ENCODE data around the gene DRGX.

The DRGX gene

DNA sequence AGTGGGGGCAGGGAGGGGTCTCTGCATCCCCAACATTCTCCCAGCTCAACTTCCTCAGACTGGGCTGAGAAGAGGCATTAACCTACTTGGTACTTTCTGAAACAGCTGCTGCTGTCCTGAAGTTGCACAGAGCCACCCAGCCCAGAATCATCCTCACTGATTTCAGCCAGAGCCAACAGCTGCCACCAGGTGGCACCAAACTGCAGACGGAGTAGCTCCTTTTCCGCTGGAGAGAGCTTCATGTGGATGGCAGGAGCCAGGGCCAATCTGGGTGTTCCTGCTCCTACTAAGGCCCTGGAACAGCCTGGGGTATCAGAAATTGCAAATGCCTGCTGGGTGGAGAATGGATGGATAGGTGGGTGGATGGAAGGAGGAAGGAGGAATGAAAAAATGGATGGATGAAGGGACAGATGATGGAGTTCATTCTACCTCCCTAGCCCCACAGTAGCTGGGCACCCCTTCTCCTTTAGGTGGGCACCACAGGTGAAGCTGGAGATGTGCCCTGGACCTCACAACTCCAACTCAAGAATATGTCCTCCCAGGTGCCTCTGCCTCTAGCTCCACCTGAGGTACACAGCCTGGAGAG lies 11.8 kb upstream of the DRGX start:
- peak; percentile 71 for DNase-seq

DNA sequence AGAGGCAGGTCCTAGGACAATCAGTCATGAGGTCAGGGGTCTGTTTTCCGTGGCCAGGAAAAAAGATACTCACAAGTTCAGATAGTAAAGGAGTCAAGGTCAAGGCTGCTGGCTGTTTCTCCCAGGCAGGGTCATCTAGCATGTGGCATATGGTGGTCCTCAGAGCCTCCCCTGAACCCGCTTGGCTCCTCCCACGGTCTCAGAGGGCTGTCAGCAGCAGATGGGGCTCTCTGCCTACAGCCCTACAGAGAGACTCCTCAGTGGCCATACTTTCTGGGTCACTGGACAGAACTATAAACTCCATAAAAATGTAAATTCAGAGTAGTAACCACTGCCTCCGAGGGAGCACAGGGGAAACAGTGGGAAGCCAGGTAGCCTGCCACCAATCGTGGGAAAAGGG lies 11.3 kb upstream of the DRGX start:
- no peak for DNase-seq

DNA sequence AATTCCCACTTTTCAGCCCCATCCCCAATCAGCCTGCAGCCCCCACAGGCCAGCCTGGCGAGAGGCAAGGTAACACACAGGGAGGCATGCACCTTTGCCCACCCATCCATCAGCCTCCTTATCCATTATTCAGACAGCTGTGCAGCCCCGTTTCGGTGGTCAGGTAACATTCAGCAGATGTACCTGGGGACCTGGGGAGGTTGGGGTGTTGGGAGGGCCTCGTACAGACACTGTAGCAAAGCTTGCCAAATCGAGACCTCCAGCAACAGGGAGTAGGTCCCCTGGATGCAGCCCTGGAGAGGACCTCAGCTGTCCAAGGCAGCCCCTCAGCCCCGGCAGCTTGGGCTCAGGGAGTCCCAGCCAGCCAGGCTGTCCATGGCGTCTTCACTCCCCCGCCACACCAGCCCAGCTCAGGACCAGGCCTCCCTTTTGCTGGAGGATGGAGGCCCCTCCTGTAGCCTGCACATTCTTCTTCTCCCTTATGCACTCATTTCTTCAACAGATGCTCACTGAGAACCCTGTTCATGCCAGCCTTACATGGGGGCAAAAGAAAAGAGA lies 8.5 kb upstream of the DRGX start:
- no peak for DNase-seq

DNA sequence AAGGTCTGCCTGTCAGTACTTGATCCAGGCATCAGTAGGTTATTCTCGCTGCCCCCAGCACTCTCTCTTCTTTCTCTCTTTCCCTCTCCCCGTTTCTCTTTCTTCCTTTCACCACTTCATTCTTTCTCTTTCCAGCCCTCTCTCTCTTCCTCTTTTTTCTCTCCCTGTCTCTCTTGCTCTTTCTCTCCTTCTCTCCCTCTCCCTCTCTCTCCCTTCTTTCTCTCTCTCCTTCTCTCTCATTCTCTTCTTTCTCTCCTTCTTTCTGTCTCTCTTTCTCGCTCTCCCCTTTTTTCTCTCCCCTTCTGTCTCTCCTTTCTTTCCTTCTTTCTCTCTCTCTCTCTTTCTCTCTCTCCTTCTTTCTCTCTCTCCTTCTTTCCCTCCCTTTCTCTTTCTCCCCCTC lies 7.5 kb upstream of the DRGX start:
- no peak for DNase-seq

DNA sequence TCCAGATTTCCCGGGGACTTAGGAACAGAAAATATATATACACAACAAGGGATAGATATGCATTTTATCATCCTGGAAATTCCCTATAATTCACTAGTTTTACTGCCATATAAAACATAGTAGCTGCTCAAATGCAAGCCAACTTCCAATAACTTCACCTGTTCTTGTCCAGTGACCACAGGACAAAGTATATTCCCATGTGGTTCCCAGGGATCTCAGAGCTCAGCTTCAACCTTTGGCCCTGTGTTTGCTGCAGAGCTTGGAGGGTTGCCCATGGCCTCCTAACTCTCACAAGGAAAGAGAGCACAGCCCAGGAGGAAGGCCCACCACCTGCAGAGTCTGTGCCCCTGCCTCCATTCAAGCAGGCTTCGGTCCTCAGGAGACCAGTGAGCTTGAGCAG lies 4.5 kb upstream of the DRGX start:
- no peak for DNase-seq

DNA sequence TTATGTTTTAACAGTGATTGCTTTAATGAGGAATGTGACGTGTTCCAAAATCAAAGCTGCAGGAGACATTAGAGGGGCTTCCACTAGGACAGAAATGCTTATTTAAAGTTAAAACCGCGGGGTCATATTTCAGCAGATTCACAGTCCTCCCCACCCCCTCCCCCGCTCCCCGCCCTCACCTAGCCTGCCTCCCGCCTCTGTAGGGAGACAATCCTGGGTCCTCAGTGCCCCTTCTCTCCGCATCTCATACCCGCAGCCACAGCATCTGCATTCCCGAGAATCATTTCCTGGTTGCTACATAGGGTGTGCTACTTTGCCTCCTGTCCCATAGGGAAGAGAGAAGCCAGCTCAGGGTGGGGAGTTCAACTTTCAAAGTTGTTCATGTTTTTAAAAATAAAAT lies 3.1 kb upstream of the DRGX start:
- no peak for DNase-seq

DNA sequence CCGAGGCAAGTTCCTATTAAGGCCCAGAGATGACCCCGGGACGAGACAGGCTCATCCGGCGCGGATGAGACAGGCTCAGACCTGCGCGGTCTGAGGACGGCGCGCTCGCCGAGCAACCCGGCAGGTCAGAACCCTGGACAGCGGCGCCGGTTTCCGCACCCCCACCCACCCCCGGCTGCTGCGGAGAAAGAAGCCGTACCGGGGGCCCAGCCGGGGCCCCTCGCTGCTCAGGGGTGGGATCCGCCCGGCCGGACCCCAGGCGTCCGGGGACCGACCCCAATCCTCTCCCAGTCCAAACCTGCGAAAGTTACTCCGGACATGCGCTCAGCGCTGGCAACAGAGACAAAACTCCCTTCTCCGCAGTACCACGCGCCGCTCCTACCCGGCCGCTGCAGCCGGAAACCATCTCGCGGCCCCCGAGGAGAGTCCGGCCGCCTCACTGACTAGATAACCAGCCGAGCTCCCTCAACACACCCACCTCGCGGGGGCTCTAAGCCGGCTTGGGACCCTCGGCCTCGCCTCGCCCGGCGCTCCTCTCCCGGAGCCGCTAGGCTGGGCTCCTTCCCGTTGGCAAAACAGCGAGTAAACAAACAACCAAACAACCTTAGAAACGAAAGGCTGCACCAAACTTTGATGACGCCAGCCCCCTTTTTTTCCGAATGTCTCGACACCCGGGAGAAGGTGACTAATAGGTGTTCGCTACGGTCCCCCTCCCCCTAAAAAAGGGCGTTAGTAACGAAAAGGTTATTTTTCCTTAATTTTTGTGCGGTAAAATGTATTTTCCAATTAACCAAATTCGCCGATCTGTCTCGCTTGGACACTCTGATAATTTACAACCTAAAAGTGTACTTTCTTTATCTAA lies 2.3 kb upstream of the DRGX start:
- peak; percentile 45 for DNase-seq

DNA sequence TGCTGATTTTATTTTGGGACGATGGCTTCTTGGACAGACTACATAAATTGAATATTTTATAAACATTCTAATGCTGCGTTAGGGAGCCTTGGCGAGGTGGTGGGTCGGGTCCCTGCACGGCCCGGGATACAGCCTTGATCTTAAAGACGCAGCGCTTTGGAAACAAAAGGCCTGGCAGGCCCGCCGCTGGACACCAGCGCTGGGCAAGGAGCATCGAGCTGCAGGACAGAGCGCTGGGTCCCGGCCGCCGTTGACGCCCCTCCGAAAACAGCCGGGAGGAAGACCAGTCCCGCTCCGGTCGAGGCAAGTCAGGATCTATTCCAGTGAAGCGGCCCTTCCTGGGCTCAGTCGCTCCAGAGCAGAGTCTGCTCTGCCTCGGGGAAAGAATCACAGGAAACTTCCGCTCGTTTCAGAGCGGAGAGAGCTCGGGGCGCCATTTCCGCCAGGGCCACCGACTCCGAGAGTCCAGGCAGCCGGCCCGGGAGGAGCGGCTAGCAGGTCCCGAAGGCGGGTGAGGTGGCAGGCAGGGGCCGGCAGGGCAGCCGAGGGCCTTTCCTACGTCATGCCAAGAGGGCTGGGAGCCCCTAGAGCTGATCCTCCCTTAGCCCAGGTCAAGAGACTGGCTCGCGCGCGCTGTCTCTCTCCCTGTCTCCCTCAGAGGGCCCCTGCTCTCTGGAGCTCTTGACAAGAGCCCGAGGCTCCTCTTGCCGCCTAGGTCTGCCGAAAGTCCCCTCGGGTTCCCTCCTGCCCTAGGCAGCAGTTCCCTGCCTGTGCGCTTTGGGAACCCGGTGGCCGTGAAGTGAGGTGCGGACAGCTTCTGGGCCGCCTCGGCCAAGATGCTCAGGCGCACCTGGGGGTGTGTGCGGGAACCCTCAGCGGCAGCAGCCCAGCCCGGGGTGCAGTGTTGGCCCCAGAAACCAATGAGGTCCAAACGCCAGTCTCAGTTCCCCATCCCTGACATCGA lies 1.4 kb upstream of the DRGX start:
- DNase-seq = no peak

DNA sequence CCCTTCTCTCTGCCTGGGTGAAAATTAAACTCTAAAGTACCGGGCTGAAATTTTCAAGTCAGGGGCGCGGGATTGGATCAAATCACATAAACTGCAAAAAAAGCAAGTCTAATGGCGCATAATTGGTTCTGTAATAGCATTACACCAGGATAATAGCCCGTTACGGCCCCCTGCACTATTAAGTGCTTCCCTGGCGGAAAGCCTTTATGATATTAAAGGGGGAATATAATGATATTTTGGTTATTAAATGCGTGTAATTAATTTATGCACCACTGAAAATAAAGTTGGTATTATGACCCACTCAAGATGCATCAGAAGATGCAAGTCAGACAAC lies 744 bp upstream of the DRGX start:
- no peak for DNase-seq

DNA sequence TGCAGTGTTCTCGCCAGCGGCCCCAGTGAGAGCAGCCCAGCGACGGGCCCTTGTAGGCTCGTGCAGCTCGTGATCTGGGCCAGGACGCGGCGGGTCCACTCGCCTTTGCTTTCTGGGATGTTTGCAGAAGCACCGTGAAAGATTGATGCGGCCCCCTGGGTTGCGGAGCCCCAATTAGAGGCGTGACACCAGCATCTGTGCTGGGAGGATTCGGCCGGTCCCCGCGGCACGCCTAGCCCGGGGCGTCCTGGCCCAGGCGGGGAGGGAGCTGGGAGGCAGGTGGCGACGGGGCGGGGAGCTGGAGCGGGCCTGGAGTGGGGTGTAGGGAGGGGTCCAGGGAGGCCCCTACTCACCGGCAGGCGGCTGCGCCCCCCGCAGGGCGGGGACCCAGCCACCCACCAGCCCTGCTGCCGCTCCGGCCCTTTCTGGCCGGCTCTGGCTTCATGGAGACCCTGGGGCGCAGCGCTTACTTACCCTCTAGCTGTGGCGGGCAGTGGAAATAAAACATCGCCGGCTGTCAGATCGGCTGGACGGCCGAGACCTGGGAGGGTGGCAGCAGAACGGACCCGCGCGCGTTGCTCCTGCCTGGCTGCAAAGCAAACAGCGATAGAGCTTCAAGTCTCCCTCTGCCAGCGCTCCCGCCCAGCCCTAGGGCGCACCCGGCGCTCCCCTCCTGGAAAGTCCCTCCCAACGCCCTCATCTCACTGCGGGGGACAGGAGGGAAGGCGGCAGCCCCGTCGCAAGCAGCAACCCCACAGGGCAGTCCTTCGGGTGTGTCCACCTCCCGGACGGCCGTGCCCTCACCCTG lies 752 bp downstream of the DRGX start:
- no peak for DNase-seq

DNA sequence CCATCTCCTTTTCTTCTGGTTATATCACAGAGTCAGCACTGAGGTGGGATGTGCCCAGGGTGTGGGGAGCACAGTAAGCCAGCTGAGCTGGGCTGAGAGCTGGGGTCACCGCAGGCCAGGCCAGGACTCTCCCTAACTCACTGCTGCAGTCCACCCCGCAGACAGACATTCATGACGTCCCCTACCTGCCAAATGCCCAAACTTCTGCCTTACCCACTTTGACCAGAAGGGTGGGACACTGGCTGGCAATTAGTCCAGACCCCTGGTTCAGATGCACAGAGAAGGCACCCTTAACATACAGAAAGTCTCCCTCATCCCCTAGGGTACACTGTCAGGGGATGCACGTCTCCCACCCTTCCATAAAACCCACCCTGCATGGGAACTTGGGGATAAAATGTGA lies 2.1 kb downstream of the DRGX start:
- no peak for DNase-seq

DNA sequence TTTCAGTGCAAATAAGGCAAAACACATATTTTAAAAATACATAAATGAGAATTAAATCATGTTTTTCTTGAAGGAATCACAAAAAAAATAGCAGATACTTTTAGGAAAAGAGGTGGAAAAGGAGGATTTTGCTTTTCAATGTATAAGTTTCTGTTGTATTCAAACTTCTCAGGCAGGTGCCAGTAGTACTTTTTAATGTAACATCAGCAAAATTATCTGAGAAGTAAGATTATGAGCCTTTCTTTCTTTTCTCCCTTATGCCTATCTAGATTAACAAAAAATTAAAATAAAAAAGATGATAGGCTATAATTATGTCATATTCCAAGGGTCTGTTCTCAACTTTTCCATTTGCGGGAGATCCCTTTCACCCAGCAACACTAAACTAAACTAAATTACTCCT lies 2.6 kb downstream of the DRGX start:
- no peak for DNase-seq

DNA sequence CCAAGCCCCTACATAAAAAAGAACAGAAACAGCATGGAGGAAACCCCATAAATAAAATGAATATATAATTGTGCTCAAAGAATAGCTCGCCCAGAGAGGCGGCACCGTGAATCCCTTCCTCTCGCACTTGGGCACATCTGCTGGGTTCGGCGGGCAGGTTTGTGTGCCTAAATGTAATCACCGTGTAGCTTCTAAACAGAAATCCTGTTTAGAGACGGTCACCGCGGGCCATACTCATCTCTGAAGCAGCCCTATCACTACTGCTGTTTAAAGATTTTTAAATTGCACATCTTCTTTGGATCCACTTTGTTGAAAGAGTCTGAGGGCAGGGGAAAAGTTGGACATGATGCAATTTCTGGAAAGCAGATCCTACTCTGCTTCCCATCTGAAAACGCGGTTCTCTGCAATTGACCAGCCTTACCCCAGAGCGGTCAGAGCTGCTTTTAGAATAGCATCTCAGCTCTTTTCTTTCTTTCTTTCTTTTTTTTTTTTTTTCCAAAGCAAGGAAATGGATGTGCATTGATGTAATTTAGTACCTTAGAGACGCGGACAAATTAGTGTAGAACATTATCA lies 6.4 kb downstream of the DRGX start:
- no peak for DNase-seq

DNA sequence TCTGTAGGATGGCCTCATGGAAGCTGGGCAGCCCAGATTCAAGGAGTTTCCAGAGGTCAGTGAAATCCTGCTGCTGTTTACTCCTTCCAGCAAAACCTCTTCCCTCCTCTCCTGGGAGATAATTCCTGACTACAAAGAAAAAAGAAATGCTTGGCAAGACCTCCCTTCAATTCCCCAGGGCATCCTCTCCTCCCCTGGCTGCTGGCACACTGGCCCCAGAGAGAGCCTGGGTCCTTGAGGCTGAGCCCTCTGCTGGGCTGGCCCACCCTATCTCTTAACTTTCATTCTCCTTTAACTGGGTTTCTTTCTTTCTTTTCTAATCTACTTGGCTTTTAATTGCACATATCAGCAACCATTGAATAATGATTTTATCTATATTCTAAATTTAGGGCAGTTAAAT lies 7.7 kb downstream of the DRGX start:
- DNase-seq = no peak

DNA sequence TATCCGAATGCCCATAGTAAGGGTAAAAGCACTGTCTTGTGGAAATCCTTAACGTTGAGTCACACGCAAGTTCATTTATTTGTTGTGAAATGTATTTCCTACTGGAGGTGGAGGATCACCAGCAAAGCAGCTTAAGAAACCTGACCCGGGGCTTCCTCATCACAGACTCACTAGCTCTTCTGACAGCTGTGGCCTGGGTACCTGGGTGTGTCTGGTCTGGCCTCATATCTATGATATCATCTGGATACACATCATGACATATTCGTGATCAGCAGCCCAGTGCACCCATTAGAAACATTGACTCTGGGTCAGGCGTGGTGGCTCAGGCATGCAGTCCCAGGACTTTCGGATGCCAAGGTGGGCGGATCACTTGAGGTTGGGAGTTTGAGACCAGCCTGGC lies 8.8 kb downstream of the DRGX start:
- DNase-seq = no peak

DNA sequence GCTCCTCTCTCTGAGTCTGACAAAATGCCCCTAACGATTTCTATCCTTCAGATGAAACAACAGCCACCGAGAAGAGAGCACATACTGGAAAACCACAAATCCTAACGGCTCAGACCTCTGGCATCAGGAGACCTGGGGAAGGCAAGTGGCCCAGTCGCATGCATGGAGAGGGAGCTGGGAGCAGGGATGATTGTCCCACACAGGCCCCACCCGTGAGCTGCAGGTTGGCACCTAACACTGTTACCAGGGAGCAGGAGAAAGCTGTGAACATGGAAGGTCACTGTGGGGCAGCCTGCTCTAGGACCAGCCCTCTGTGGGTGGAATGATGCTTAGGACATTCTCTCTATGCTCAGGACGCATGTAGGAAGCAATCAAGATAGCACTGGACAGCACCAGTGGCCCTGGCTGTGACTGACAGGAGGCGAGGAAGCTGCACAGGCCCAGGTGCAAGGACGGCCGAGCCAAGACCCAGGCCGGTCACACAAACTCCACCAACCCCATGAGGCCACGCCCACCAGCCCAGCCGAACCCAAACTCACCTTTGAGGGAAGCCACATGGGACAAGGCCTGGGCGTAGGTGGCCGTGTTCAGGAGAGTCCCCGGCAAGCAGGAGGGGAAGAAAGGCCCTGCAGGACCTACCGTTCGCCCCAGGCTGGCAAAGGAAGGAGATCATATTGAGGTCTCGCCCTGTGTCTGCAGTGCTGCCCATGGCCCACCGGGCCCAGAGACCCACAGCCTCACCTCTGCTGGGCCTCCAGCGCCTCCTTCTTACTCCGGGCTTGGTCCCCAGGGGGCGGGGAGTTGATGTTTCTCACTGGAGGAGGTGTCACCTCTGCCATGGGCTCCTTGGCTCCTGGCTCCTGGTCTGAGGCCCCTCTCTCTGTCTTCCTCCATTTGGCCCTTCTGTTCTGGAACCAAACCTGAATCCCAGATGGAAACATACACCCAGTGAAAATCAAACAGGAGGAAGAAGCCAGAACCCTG lies 9.7 kb downstream of the DRGX start:
- no peak for DNase-seq

DNA sequence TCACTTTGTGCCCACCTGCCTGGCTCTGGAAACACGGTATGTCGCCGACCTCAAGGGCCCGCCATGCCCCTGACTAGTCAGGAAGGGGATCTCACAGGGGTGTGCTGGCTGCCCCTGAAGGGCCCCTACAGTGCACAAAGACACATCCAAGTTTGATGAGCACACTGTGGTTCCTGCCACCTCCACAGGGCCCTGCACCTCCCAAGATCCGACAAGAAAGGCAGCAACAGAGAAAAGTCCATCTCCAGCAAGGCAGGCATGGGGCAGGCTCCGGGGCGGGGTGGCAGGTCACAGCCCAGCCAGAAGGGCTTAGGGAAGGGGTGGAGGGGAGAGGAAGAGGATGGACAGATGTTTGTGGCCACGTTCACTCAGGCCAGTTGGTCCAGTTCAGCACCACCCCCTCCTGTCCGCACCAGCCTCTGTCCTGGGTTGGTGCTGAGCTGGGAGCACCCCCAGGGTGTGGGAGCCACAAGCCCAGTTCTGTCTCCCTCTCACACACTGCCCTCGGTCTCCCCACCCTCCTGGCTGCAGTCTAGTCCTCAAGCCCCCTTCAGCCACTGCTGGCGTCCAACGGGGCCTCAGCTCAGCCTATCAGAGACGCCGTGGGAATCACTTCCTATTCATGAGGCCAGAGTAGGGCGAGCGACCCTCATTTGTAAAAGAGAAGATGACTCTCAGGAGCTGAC lies 11.5 kb downstream of the DRGX start:
- DNase-seq = no peak

DNA sequence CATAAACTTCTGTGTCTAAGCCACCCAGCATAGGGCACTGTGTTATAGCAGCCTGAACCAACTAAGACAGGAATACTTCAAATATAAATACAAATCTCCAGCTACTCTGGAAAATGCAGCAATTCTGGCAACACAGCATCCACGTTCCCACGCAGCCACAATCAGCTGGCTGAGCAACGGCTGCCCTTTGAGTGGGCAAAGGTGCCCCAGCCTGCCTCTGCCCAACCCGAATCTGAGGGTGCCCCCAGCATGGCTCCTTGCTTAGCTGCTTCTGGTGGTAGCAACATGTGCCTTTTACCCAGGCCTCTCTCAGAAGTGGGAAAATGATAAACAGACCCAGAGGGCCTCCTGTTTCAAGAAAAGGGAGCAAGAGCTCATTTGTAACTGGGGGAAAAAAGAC lies 12.0 kb downstream of the DRGX start:
- DNase-seq = no peak

DNA sequence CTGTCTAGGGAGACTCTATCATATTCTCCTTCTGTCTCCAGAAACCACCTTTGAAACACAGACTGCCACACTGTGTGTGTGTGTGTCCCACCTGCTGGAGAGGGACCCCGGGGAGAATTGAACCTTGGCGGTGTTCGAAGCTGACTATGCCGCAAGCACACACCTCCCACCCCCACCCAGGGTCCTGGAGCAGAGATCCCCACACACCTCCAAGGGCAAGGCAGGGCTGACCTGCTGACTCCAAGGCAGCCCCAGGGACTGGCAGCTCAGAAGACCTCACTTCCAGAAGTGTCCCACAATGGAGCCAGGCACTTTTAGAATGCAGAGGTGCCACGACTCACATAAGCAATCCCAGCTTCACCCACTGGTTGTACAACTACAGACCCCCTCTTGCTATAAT lies 13.1 kb downstream of the DRGX start:
- DNase-seq = no peak

DNA sequence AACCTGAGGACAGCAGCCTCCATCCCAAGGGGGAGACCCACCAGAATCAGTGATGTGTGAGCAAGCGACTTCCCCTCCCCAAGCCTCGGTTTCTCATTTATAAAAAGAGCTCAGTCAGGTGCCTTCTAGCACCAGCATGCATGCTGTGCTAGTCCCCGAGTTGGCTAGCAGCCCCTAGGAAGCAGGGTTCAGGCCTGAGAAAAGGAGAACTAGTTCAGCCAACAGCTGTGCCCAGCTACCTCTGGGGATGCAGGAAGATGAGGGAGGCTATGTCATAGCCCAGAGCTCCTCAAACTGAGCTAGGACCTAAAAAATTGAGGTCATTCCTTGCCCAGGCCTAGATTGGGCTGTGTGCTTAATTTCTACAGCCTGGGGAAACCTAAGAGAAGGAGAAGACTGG lies 13.7 kb downstream of the DRGX start:
- no peak for DNase-seq

Data from activated CD8-positive, alpha-beta memory T cell treated with anti-CD3 and anti-CD28 coated beads, Interleukin-2, amount 50 U/mL, for 4 hours (primary cell).